Measurements from ENCODE around the gene GALNT9. TPM values are rescaled to one million over a fixed set of nuclear protein-coding genes. Genes with fewer than 3 reads are reported as not detected.
"Not testable (repeated sequence)": the region's sequence is repeated elsewhere in the genome, so short reads cannot be mapped to it uniquely, and the experiment has no call there.

GALNT9 gene
- total RNA-seq, 2 experiments from 2014 or later: 0.86 to 1.2 TPM

- DNase-seq: no peak
- peaks cover 16% of the 10 kb centered on the region for H3K9me3 Mint-ChIP-seq
- no peaks in the 10 kb centered on the region for H3K4me1 Mint-ChIP-seq (ENCODE audit: low read depth)
- no peaks in the 10 kb centered on the region for H3K36me3 Mint-ChIP-seq (ENCODE audit: low read depth)
- H3K4me3 Mint-ChIP-seq: no peak overlapping the region
- intact Hi-C loops (cut with micrococcal nuclease): no loop called here
- no peak overlapping the region for H3K27ac Mint-ChIP-seq
- CTCF ChIA-PET: no interaction called here
- peaks cover 8% of the 10 kb centered on the region for H3K27me3 Mint-ChIP-seq (ENCODE audit: low read depth)
Observed at GRCh38 chr12:132308853-132309595, 20.4 kb downstream of the GALNT9 start.

- Mint-ChIP-seq H3K4me1 (ENCODE audit: low read depth) (no peaks in the 10 kb centered on the region), H3K27me3 (ENCODE audit: low read depth) (peaks cover 8% of the 10 kb centered on the region), H3K4me3 (no peak overlapping the region), H3K36me3 (ENCODE audit: low read depth) (no peaks in the 10 kb centered on the region), H3K27ac (no peak overlapping the region), H3K9me3 (peaks cover 16% of the 10 kb centered on the region)
- CTCF ChIA-PET: interaction anchor here (0.8 kb wide), 1 partner anchor 107 kb away, joined by 5 read pairs; no protein-coding TSS in a partner anchor
- intact Hi-C loops (cut with micrococcal nuclease): no loop called here
- no peak for DNase-seq
Observed at GRCh38 chr12:132307976-132308852, 21.2 kb downstream of the GALNT9 start.

DNA sequence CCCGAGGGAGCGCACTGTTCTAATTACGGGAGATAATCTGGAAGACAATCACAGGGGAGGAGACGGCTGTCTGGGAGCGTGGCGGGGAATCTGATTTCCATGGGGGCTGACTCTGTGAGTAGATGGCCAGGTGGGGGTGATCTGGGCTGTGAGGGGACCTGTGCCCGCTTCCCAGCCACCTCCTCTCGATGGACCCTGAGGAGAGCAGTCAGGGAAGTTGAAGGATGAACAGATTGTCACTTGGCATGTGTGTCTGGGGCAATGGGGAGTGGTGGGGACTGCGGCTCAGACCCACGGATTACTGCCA lies 22.6 kb downstream of the GALNT9 start:
- CTCF ChIA-PET: no interaction called here
- intact Hi-C loops (cut with micrococcal nuclease): no loop called here
- no peaks in the 10 kb centered on the region for H3K4me1 Mint-ChIP-seq (ENCODE audit: low read depth)
- H3K4me3 Mint-ChIP-seq: no peak overlapping the region
- DNase-seq: no peak
- no peaks in the 10 kb centered on the region for H3K36me3 Mint-ChIP-seq (ENCODE audit: low read depth)
- H3K27me3 Mint-ChIP-seq (ENCODE audit: low read depth): peaks cover 8% of the 10 kb centered on the region
- H3K27ac Mint-ChIP-seq: no peak overlapping the region
- peaks cover 11% of the 10 kb centered on the region for H3K9me3 Mint-ChIP-seq

DNA sequence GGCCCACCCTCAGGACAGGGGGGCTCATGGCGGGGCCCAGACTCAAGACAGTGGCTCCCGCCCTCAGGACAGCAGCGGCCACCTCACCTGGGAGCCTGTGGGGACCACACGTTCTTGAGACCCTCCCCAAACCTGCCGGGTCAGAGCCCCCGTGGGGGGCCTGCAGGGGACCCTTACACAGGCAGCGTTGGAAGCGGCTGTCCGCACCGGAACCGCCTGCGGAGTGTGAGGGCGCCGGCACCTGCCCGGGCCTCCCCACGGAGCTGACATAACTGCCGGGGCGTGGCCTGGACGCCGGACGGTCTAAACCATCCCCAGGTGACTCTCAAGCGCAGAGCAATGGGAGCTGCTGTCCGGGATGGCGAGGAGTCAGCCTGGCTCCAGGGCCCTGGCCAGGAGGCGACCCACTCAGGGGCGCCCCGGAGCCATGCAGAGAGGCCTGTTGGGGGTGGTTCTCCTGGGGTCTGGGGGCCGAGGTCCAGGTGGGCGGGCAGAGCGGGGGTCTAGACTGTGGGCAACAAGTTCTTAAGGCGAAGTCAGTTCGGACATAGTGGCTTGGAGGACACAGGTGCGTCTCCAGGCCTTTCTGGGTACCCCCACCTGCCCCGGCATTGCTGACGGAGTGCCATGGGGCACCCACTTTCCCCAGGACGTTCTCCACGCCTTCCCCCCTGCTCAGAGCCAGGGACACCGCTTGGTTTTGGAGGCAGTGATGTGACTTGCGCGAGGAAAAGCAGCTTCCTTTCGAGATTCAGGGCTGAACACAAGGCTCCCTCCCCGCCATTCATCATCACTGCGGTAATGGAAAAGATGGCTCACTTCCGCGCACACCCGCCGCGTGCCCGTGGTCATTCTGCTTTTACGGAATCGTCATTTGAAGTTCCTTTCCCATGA lies 23.2 kb downstream of the GALNT9 start:
- no peaks in the 10 kb centered on the region for H3K4me1 Mint-ChIP-seq (ENCODE audit: low read depth)
- peaks cover 5% of the 10 kb centered on the region for H3K9me3 Mint-ChIP-seq
- peaks cover 8% of the 10 kb centered on the region for H3K27me3 Mint-ChIP-seq (ENCODE audit: low read depth)
- no peaks in the 10 kb centered on the region for H3K36me3 Mint-ChIP-seq (ENCODE audit: low read depth)
- DNase-seq: no peak
- intact Hi-C loops (cut with micrococcal nuclease): no loop called here
- H3K4me3 Mint-ChIP-seq: no peak overlapping the region
- CTCF ChIA-PET: no interaction called here
- no peak overlapping the region for H3K27ac Mint-ChIP-seq

GRCh38 chr12:132305560-132305966 lies 23.8 kb downstream of the GALNT9 start:
- CTCF ChIA-PET: no interaction called here
- Mint-ChIP-seq H3K36me3 (ENCODE audit: low read depth) (no peaks in the 10 kb centered on the region), H3K4me1 (ENCODE audit: low read depth) (no peaks in the 10 kb centered on the region), H3K4me3 (no peak overlapping the region), H3K9me3 (no peaks in the 10 kb centered on the region), H3K27me3 (ENCODE audit: low read depth) (peaks cover 10% of the 10 kb centered on the region), H3K27ac (no peak overlapping the region)
- intact Hi-C loops (cut with micrococcal nuclease): no loop called here
- DNase-seq: no peak

DNA sequence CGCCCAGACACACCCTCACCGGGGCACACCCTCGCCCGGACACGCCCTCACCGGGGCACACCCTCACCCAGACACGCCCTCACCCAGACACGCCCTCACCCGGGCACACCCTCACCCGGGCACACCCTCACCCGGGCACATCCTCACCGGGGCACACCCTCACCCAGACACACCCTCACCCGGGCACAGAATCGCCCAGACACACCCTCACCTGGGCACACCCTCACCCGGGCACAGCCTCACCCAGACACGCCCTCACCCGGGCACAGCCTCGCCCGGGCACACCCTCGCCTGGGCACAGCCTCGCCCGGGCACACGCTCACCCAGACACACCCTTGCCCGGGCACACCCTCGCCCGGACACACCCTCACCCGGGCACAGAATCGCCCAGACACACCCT lies 24.5 kb downstream of the GALNT9 start:
- H3K36me3 Mint-ChIP-seq (ENCODE audit: low read depth); DNase-seq; intact Hi-C loops (cut with micrococcal nuclease); CTCF ChIA-PET; H3K4me3 Mint-ChIP-seq; H3K9me3 Mint-ChIP-seq; H3K27ac Mint-ChIP-seq; H3K4me1 Mint-ChIP-seq (ENCODE audit: low read depth): not testable (repeated sequence)
- H3K27me3 Mint-ChIP-seq (ENCODE audit: low read depth): peaks cover 10% of the 10 kb centered on the region

DNA sequence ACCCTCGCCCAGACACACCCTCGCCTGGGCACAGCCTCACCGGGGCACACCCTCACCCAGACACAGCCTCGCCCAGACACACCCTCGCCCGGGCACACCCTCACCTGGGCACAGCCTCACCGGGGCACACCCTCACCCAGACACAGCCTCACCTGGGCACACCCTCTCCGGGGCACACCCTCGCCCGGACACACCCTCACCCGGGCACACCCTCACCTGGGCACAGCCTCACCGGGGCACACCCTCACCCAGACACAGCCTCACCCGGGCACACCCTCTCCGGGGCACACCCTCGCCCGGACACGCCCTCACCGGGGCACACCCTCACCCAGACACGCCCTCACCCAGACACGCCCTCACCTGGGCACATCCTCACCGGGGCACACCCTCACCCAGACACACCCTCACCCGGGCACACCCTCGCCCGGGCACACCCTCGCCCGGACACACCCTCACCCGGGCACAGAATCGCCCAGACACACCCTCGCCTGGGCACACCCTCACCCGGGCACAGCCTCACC lies 25.5 kb downstream of the GALNT9 start:
- H3K9me3 Mint-ChIP-seq; DNase-seq; H3K36me3 Mint-ChIP-seq (ENCODE audit: low read depth); CTCF ChIA-PET; H3K27ac Mint-ChIP-seq; H3K4me3 Mint-ChIP-seq; H3K4me1 Mint-ChIP-seq (ENCODE audit: low read depth); H3K27me3 Mint-ChIP-seq (ENCODE audit: low read depth); intact Hi-C loops (cut with micrococcal nuclease): not testable (repeated sequence)

GRCh38 chr12:132302466-132303358 lies 26.7 kb downstream of the GALNT9 start:
- Mint-ChIP-seq H3K9me3 (no peaks in the 10 kb centered on the region), H3K4me1 (ENCODE audit: low read depth) (no peaks in the 10 kb centered on the region), H3K36me3 (ENCODE audit: low read depth) (no peaks in the 10 kb centered on the region), H3K27ac (no peak overlapping the region), H3K4me3 (no peak overlapping the region), H3K27me3 (ENCODE audit: low read depth) (peaks cover 4% of the 10 kb centered on the region)
- CTCF ChIA-PET: no interaction called here
- intact Hi-C loops (cut with micrococcal nuclease): no loop called here
- no peak for DNase-seq

DNA sequence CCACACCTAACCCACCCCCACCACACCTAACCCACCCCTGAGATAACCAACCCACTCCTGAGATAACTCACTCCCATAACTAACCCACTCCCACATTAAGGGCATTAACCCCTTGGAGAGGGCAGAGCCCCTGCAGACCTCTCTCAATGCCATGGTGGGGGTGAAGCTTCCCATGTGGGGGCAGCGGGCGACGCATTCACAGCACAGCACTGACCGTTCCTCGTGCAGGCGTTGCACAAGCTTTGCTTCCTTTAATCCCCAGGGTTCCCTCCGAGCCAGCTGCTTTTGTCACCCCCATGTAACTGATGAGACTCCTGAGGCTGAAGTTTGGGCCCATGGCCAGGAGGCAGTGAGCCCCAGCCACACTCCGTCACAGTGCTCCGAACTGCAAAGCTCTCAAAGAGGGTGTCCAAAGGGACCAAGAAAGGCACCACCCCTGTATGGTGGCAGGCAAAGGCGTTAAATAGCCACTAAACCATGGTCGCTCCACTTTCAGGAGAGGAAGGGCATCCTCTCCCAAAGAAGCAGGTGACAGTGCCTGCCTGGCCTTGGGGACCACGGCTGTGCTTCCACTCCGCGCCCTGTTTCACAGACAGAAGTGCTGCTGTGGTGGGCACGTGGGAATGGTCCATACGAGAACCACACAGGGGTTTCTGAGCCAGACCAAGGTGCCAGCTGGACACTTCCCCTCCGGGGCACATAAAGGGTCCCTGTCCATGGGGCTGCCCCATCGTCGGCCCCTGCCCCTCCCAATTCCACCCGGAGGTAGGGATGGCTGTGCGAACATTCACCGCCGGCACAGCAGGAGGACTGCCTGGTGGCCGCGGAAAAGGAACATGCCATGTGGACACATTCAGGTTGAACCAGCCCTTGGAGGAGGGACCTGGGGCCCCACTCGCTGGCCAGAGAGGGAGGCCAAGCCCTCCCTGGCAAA lies 28.3 kb downstream of the GALNT9 start:
- intact Hi-C loops (cut with micrococcal nuclease): no loop called here
- CTCF ChIA-PET: no interaction called here
- H3K4me1 Mint-ChIP-seq (ENCODE audit: low read depth): no peaks in the 10 kb centered on the region
- H3K4me3 Mint-ChIP-seq: no peak overlapping the region
- no peak overlapping the region for H3K27ac Mint-ChIP-seq
- DNase-seq: no peak
- no peaks in the 10 kb centered on the region for H3K36me3 Mint-ChIP-seq (ENCODE audit: low read depth)
- H3K27me3 Mint-ChIP-seq (ENCODE audit: low read depth): peaks cover 5% of the 10 kb centered on the region
- no peaks in the 10 kb centered on the region for H3K9me3 Mint-ChIP-seq

- Mint-ChIP-seq H3K27ac (no peak overlapping the region), H3K36me3 (ENCODE audit: low read depth) (no peaks in the 10 kb centered on the region), H3K27me3 (ENCODE audit: low read depth) (peaks cover 17% of the 10 kb centered on the region), H3K9me3 (no peaks in the 10 kb centered on the region), H3K4me1 (ENCODE audit: low read depth) (no peaks in the 10 kb centered on the region), H3K4me3 (no peak overlapping the region)
- no peak for DNase-seq
- intact Hi-C loops (cut with micrococcal nuclease): no loop called here
- CTCF ChIA-PET: no interaction called here
Observed at GRCh38 chr12:132296063-132296462, 33.3 kb downstream of the GALNT9 start.

GRCh38 chr12:132295561-132295960 lies 33.8 kb downstream of the GALNT9 start:
- CTCF ChIA-PET; H3K4me3 Mint-ChIP-seq; DNase-seq; H3K27ac Mint-ChIP-seq; intact Hi-C loops (cut with micrococcal nuclease); H3K9me3 Mint-ChIP-seq; H3K4me1 Mint-ChIP-seq (ENCODE audit: low read depth); H3K36me3 Mint-ChIP-seq (ENCODE audit: low read depth): not testable (repeated sequence)
- peaks cover 15% of the 10 kb centered on the region for H3K27me3 Mint-ChIP-seq (ENCODE audit: low read depth)
